IMR-90 (cell line): ENCODE data around the gene CPN2. TPM values are rescaled to one million over a fixed set of nuclear protein-coding genes. Genes with fewer than 3 reads are reported as not detected.

Source experiments
- ATAC-seq: fragments of 200-7000 bp; cut with Tn5 transposase; 2 replicates; pipeline ENCODE4 v1.9.1; 2020; ENCODE audit warnings: low read depth, mild to moderate bottlenecking, moderate library complexity
- BruUV-seq: library from RNA; stranded (reverse); fragments of 400-500 nt; replicated peaks from 2 replicates; lab custom pipeline; 2021; lab: Mats Ljungman, UMichigan
- CTCF ChIA-PET: fragments of 300-600 bp; formaldehyde crosslinking; extraction: SDS; loops from one replicate; lab custom pipeline; 2021; ENCODE audit warnings: antibody characterized with exemption; lab: Yijun Ruan, JAX
- POLR2A ChIA-PET: fragments of 300-600 bp; sonication (Branson Sonifier 250); formaldehyde crosslinking; loops from one replicate; lab custom pipeline; 2022; ENCODE audit warnings: antibody characterized with exemption; ENCODE audit not compliant: unreplicated experiment; lab: Charles Lee
- DNase-seq: peaks from one replicate; pipeline ENCODE4 v3.0.0; 2013
- H2AFZ ChIP-seq: replicated peaks from 2 replicates; pipeline ENCODE3; 2013; ENCODE audit warnings: low read length, mild to moderate bottlenecking; ENCODE audit not compliant: poor library complexity
- H2AK5ac ChIP-seq: 2 replicates; pipeline ENCODE4 v1.6.1; 2013; ENCODE audit warnings: low read depth, low read length, inconsistent platforms
- H2AK9ac ChIP-seq: replicated peaks from 2 replicates; pipeline ENCODE3; 2013; ENCODE audit warnings: mild to moderate bottlenecking, low read depth, low read length, moderate library complexity; ENCODE audit not compliant: poor library complexity
- H2BK120ac ChIP-seq: 2 replicates; pipeline ENCODE4 v1.6.1; 2013; ENCODE audit warnings: low read depth, low read length, inconsistent platforms
- H2BK15ac ChIP-seq: 3 replicates; pipeline ENCODE4 v1.6.1; 2013; ENCODE audit warnings: low read depth, low read length, inconsistent platforms
- H2BK20ac ChIP-seq: 2 replicates; pipeline ENCODE4 v1.6.1; 2013; ENCODE audit warnings: low read depth, mild to moderate bottlenecking, inconsistent platforms, low read length, moderate library complexity
- H2BK5ac ChIP-seq: 2 replicates; pipeline ENCODE4 v1.6.1; 2013; ENCODE audit warnings: mild to moderate bottlenecking, low read depth, low read length, inconsistent platforms; ENCODE audit not compliant: poor library complexity, severe bottlenecking
- H3K14ac ChIP-seq: replicated peaks from 2 replicates; pipeline ENCODE4 v1.6.1; 2013; ENCODE audit warnings: low read depth, low read length, inconsistent platforms
- H3K18ac ChIP-seq: 2 replicates; pipeline ENCODE4 v1.6.1; 2013; ENCODE audit warnings: low read depth, low read length, control low read depth
- H3K23ac ChIP-seq: 2 replicates; pipeline ENCODE4 v1.6.1; 2013; ENCODE audit warnings: low read depth, low read length, inconsistent platforms
- H3K27ac ChIP-seq: 2 replicates; pipeline ENCODE4 v1.5.1; 2013; ENCODE audit warnings: mild to moderate bottlenecking, control low read depth, low read length; ENCODE audit not compliant: insufficient read depth
- H3K27me3 ChIP-seq: 2 replicates; pipeline ENCODE4 v1.6.1; 2013; ENCODE audit warnings: low read length; ENCODE audit not compliant: control insufficient read depth, insufficient read depth
- H3K36me3 ChIP-seq: 2 replicates; pipeline ENCODE4 v1.6.1; 2013; ENCODE audit warnings: low read length, mixed read lengths; ENCODE audit not compliant: control insufficient read depth, insufficient read depth
- H3K4ac ChIP-seq: 2 replicates; pipeline ENCODE4 v1.6.1; 2013; ENCODE audit warnings: low read depth, low read length, inconsistent platforms
- H3K4me1 ChIP-seq: 2 replicates; pipeline ENCODE4 v1.6.1; 2013; ENCODE audit warnings: low read length, mixed read lengths; ENCODE audit not compliant: control insufficient read depth, insufficient read depth
- H3K4me2 ChIP-seq: 2 replicates; pipeline ENCODE4 v1.6.1; 2013; ENCODE audit warnings: low read depth, mild to moderate bottlenecking, control low read depth, low read length, moderate library complexity
- H3K4me3 ChIP-seq: 2 replicates; pipeline ENCODE4 v1.5.1; 2013; ENCODE audit warnings: low read depth, mild to moderate bottlenecking, control low read depth, low read length, moderate library complexity; ENCODE audit not compliant: insufficient read depth
- H3K56ac ChIP-seq: 2 replicates; pipeline ENCODE4 v1.6.1; 2013; ENCODE audit warnings: low read length, inconsistent platforms; ENCODE audit not compliant: insufficient read depth; ENCODE audit errors: extremely low read depth
- H3K79me1 ChIP-seq, 2 experiments: 2 replicates each; pipeline ENCODE4 v1.6.1; 2013; ENCODE audit warnings: low read length in 2 of 2, inconsistent platforms in 1 of 2, low read depth in 1 of 2
- H3K9ac ChIP-seq: 2 replicates; pipeline ENCODE4 v1.6.1; 2013; ENCODE audit warnings: low read depth, low read length, control low read depth
- H3K9me1 ChIP-seq: 2 replicates; pipeline ENCODE4 v1.6.1; 2013; ENCODE audit warnings: low read length, inconsistent platforms; ENCODE audit not compliant: insufficient read depth
- H3K9me3 ChIP-seq: 2 replicates; pipeline ENCODE4 v1.6.1; 2013; ENCODE audit warnings: low read length; ENCODE audit not compliant: control insufficient read depth, insufficient read depth
- H4K20me1 ChIP-seq: 2 replicates; pipeline ENCODE4 v1.6.1; 2013; ENCODE audit warnings: low read length, inconsistent platforms; ENCODE audit not compliant: insufficient read depth
- H4K5ac ChIP-seq: 2 replicates; pipeline ENCODE4 v1.6.1; 2013; ENCODE audit warnings: mild to moderate bottlenecking, low read depth, low read length, control low read depth
- H4K8ac ChIP-seq, 2 experiments: 2 replicates each; pipeline ENCODE4 v1.6.1; 2013; ENCODE audit warnings: low read depth in 2 of 2, low read length in 2 of 2, control low read depth in 1 of 2, inconsistent platforms in 1 of 2
- H4K91ac ChIP-seq: 2 replicates; pipeline ENCODE4 v1.6.1; 2013; ENCODE audit warnings: low read depth, low read length, inconsistent platforms; ENCODE audit not compliant: insufficient read depth
- BHLHE40 ChIP-seq: fragments of 150-350 bp; IDR thresholded peaks from 2 replicates; pipeline ENCODE4 v1.6.1; 2016; ENCODE audit warnings: mild to moderate bottlenecking, low read depth, low read length
- CEBPB ChIP-seq: IDR thresholded peaks from 2 replicates; pipeline ENCODE4 v1.6.1; 2012; ENCODE audit warnings: low read depth, low read length, improper control_type of control experiment
- CTCF ChIP-seq: conservative IDR thresholded peaks from 2 replicates; pipeline ENCODE4 v1.5.1; 2012; ENCODE audit warnings: mild to moderate bottlenecking, low read depth, low read length, improper control_type of control experiment
- MXI1 ChIP-seq: IDR thresholded peaks from 2 replicates; pipeline ENCODE4 v1.6.1; 2012; ENCODE audit warnings: low read depth, mild to moderate bottlenecking, low read length, moderate library complexity, borderline replicate concordance
- POLR2A ChIP-seq: IDR thresholded peaks from 2 replicates; pipeline ENCODE4 v1.6.1; 2012; ENCODE audit warnings: mild to moderate bottlenecking, low read depth, low read length
- RAD21 ChIP-seq: IDR thresholded peaks from 2 replicates; pipeline ENCODE4 v1.6.1; 2012; ENCODE audit warnings: low read length, improper control_type of control experiment
- RCOR1 ChIP-seq: IDR thresholded peaks from 2 replicates; pipeline ENCODE4 v1.6.1; 2012; ENCODE audit warnings: mild to moderate bottlenecking, low read length, improper control_type of control experiment; ENCODE audit not compliant: insufficient replicate concordance
- RFX5 ChIP-seq: IDR thresholded peaks from 2 replicates; pipeline ENCODE4 v1.8.0; 2012; ENCODE audit warnings: low read depth, mild to moderate bottlenecking, low read length, moderate library complexity
- WGBS, 2 experiments: methylation state at CpG; one replicate each; pipeline versions ENCODE4 v1.1.5 to v1.1.7; 2013; ENCODE audit warnings: missing lambda C conversion rate in 2 of 2; ENCODE audit not compliant: insufficient read length in 1 of 2; ENCODE audit errors: extremely low coverage in 2 of 2; 5-methylcytosine and 5-hydroxymethylcytosine counted together
- dilution Hi-C: fragments of 300-500 bp; cut with HindIII; formaldehyde crosslinking; loops from one replicate; pipeline ENCODE4 v1.14.3; 2018; ENCODE audit warnings: low sequenced_read_pairs; ENCODE audit not compliant: unreplicated experiment
- in situ Hi-C: fragments of 300-500 bp; cut with MboI; formaldehyde crosslinking; loops from 3 replicates; pipeline ENCODE4 v1.14.3; 2019; ENCODE audit warnings: low sequenced_read_pairs, inconsistent platforms, mixed read lengths
- intact Hi-C: fragments of 100-400 bp; cut with micrococcal nuclease; formaldehyde crosslinking; loops from 2 replicates; pipeline ENCODE4 v1.10.0; 2022
- polyA plus RNA-seq, 3 experiments: library from polyadenylated mRNA; depleted of rRNA; stranded (reverse); fragments of >200 nt; gene quantifications; 2 replicates each; pipeline ENCODE4 v1.2.3, GENCODE V29; 2012; ENCODE audit warnings: low replicate concordance in 1 of 3
- total RNA-seq: library from RNA; depleted of rRNA; stranded (reverse); fragments of >200 nt; gene quantifications from 2 replicates; pipeline ENCODE4 v1.2.3, GENCODE V29; 2012

Gene CPN2
- total and polyA plus RNA-seq, 2 of the 4 experiments (the other 2 are of a cell fraction) = 0.07 TPM; not detected in 1

DNA sequence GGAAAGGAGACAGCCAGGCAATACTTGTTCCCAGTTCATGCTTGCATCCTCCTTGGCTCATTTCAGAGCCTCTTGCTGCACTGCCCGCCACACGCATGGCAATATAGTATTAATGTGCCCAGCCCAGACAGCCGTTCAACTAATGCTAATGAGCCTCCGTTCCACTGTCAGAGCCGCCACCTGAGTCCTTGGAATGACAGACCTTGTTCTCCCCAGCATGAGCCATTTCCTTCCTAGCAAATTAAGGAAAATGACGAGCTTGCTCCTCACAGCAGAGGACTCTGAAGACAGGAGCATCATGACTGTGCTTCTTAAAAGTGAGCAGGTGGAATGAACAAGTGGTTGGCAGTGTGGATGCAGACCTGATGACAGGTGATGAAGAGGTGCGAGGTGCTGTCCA lies 29.2 kb upstream of the CPN2 start:
- POLR2A ChIA-PET = no interaction called here
- no peak for DNase-seq

More for the DNA sequence above, 29.2 kb upstream of the CPN2 start:
- Histone ChIP-seq H3K14ac (no peak overlapping the region), H4K20me1 (no peaks in the 10 kb centered on the region), H3K36me3 (no peaks in the 10 kb centered on the region), H2AFZ (peak overlapping the region; percentile 67), H2AK9ac (no peak overlapping the region), H3K9ac (no peak overlapping the region), H4K91ac (no peak overlapping the region), H3K4me3 (no peak overlapping the region), H3K9me1 (0 out of 2 replicates have a peak, but pooled peaks cover 3% of the 10 kb centered on the region), H3K27ac (no peak overlapping the region), H2BK120ac (no peak overlapping the region), H3K79me1 (no peaks in the 10 kb centered on the region), H4K5ac (no peak overlapping the region), H3K4ac (no peak overlapping the region), H3K9me3 (no peaks in the 10 kb centered on the region), H3K56ac (no peak overlapping the region), H2BK15ac (no peak overlapping the region), H3K27me3 (peaks cover 31% of the 10 kb centered on the region), H4K8ac (no peak overlapping the region), H3K23ac (no peak overlapping the region), H2BK20ac (no peak overlapping the region), H2AK5ac (no peak overlapping the region), H3K18ac (no peak overlapping the region), H2BK5ac (no peak overlapping the region), H3K4me1 (no peaks in the 10 kb centered on the region), H3K4me2 (no peak overlapping the region)
- CTCF ChIA-PET = no interaction called here
- dilution Hi-C loops = no loop called here
- intact Hi-C loops = no loop called here
- no TSS peak for BruUV-seq
- TF ChIP-seq CEBPB (no peak), MXI1 (no peak), BHLHE40 (no peak), CTCF (no peak), RCOR1 (no peak), RAD21 (no peak), POLR2A (no peak), RFX5 (no peak)
- in situ Hi-C loops = no loop called here
- no peak for ATAC-seq
- WGBS, 2 experiments = 77% methylated on average over 6 of the region's 7 CpGs; no CpG with 5 or more reads in 1 of the 2 experiments
